WTC11 (cell line): ENCODE results near the gene NDOR1.

Experiments used
- CBFB ChIP-seq: sonication (generic); formaldehyde crosslinking; IDR thresholded peaks from 2 replicates; pipeline ENCODE4 v1.8.1; 2022; ENCODE audit warnings: mild to moderate bottlenecking, low read depth, missing genetic modification reagents
- CREB1 ChIP-seq: sonication (generic); formaldehyde crosslinking; IDR thresholded peaks from 2 replicates; pipeline ENCODE4 v1.8.0; 2023; ENCODE audit warnings: mild to moderate bottlenecking, missing genetic modification reagents
- CTCF ChIP-seq: fragments of 200-600 bp; IDR thresholded peaks from 2 replicates; pipeline ENCODE4 v1.8.0; 2022; ENCODE audit warnings: antibody characterized with exemption
- FOXP1 ChIP-seq: sonication (generic); formaldehyde crosslinking; IDR thresholded peaks from 2 replicates; pipeline ENCODE4 v1.8.0; 2022; ENCODE audit warnings: missing genetic modification reagents, mild to moderate bottlenecking, moderate library complexity, borderline replicate concordance
- NFYB ChIP-seq: sonication (generic); formaldehyde crosslinking; conservative IDR thresholded peaks from 2 replicates; pipeline ENCODE4 v1.8.0; 2022; ENCODE audit warnings: low read depth, missing genetic modification reagents
- NR1H2 ChIP-seq: sonication (generic); formaldehyde crosslinking; IDR thresholded peaks from 2 replicates; pipeline ENCODE4 v1.9.0; 2021; ENCODE audit warnings: mild to moderate bottlenecking, moderate library complexity, missing genetic modification reagents
- USF1 ChIP-seq: sonication (generic); formaldehyde crosslinking; IDR thresholded peaks from 2 replicates; pipeline ENCODE4 v1.8.0; 2022; ENCODE audit warnings: mild to moderate bottlenecking, missing genetic modification reagents
- USF2 ChIP-seq: sonication (generic); formaldehyde crosslinking; IDR thresholded peaks from 2 replicates; pipeline ENCODE4 v1.8.1; 2023; ENCODE audit warnings: mild to moderate bottlenecking, missing genetic modification reagents, moderate library complexity
- ZBTB21 ChIP-seq: sonication (generic); formaldehyde crosslinking; IDR thresholded peaks from 2 replicates; pipeline ENCODE4 v1.8.1; 2023; ENCODE audit warnings: mild to moderate bottlenecking, missing genetic modification reagents, borderline replicate concordance
- ZNF219 ChIP-seq: sonication (generic); formaldehyde crosslinking; IDR thresholded peaks from 2 replicates; pipeline ENCODE4 v1.8.0; 2023; ENCODE audit warnings: missing genetic modification reagents, mild to moderate bottlenecking, borderline replicate concordance

- TF ChIP-seq USF2 (CRISPR knock-in tag) (no peak), CTCF (no peak), FOXP1 (CRISPR knock-in tag) (no peak), USF1 (CRISPR knock-in tag) (no peak), ZNF219 (no peak), NFYB (no peak), NR1H2 (CRISPR knock-in tag) (no peak), CREB1 (CRISPR knock-in tag) (no peak), ZBTB21 (no peak), CBFB (CRISPR knock-in tag) (no peak)
Observed at GRCh38 chr9:137193771-137194170, 11.7 kb upstream of the NDOR1 start.
